ENCODE measurements around the gene DHX58. TPM values are rescaled to one million over a fixed set of nuclear protein-coding genes. Genes with fewer than 3 reads are reported as not detected.

The DHX58 gene
- total and polyA plus RNA-seq, 2 of the 4 experiments (the other 2 are of a cell fraction) = 1.1 to 2.8 TPM

DNA sequence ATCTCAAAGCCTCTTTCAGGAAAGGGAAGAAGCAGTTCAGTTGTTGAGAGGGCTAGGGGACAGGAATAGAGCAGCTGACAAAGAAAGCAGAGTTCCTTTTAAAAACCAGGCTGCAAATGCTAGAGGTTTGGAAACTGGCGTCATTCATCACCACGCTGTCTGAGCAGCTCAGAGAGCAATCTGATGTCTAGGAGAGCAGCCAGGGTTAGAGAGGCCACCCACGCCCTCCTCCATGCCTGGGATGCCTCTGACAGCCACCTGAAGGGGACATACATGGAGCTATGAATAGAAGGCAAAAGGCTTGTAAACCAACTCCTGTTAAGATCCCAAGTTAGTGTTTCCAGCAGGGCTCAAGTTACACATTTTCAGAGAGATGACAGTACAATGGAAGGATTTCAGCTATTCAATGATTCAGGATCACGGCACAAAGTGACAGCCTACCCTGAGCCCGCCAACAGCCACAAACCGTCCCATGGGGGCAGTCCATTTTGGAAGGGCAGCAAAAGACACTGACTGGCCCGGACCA, 29.9 kb upstream of the DHX58 start:
- no peak overlapping the region for H3K9ac ChIP-seq (ENCODE audit: low read depth, low read length)
- ATAC-seq (ENCODE audit: low read depth) (peak; percentile 77), DNase-seq (peak; percentile 87)
- intact Hi-C loops (cut with micrococcal nuclease) (no loop called here), in situ Hi-C loops (cut with MboI; ENCODE audit: low sequenced_read_pairs) (no loop called here), dilution Hi-C loops (cut with HindIII; ENCODE audit: low sequenced_read_pairs, unreplicated experiment) (no loop called here)
- peak overlapping the region; percentile 74 for H3K4ac ChIP-seq (ENCODE audit: low read depth, low read length)
- H3K27me3 ChIP-seq (ENCODE audit: control insufficient read depth, insufficient read depth, low read length) = no peaks in the 10 kb centered on the region
- peak overlapping the region; percentile 67; the same call in 1 of the 2 replicates for H3K14ac ChIP-seq (replicated peaks; ENCODE audit: low read depth, low read length)
- H3K27ac ChIP-seq (ENCODE audit: insufficient read depth, low read length) = peak overlapping the region; percentile 55
- H2BK20ac ChIP-seq (ENCODE audit: low read depth, low read length) = no peak overlapping the region
- H3K79me1 ChIP-seq (ENCODE audit: low read depth in 1 of 2, low read length in 2 of 2) = peaks cover 21 to 70% of the 10 kb centered on the region in 2 experiments
- peak overlapping the region; percentile 58; the same call in 1 of the 2 replicates for H2AK5ac ChIP-seq (ENCODE audit: low read depth, low read length)
- CTCF ChIA-PET = no interaction called here
- peaks cover 26% of the 10 kb centered on the region for H3K4me1 ChIP-seq (ENCODE audit: control insufficient read depth, insufficient read depth, low read length)
- H3K4me3 ChIP-seq (ENCODE audit: insufficient read depth, low read depth, low read length) = no peak overlapping the region
- peak overlapping the region; percentile 49 for H2AK9ac ChIP-seq (replicated peaks; ENCODE audit: low read depth, low read length, poor library complexity)
- H4K91ac ChIP-seq (ENCODE audit: insufficient read depth, low read depth, low read length) = peak overlapping the region; percentile 8; the same call in 1 of the 2 replicates
- peak overlapping the region; percentile 87 for H2BK5ac ChIP-seq (ENCODE audit: low read depth, low read length, poor library complexity, severe bottlenecking)
- no peak overlapping the region for H2AFZ ChIP-seq (replicated peaks; ENCODE audit: low read length, poor library complexity)
- peak overlapping the region in 1 of 2 experiments; percentile 6; a peak in 1 of 4 replicates for H4K8ac ChIP-seq (ENCODE audit: low read depth in 2 of 2, low read length in 2 of 2)
- H3K23ac ChIP-seq (ENCODE audit: low read depth, low read length) = peak overlapping the region; percentile 55; the same call in 1 of the 2 replicates
- H2BK15ac ChIP-seq (ENCODE audit: low read depth, low read length) = no peak overlapping the region; the same call in 2 of the 3 replicates
- no peak overlapping the region for H3K56ac ChIP-seq (ENCODE audit: extremely low read depth, insufficient read depth, low read length)
- H3K36me3 ChIP-seq (ENCODE audit: control insufficient read depth, insufficient read depth, low read length) = peaks cover 19% of the 10 kb centered on the region
- no peaks in the 10 kb centered on the region for H3K9me3 ChIP-seq (ENCODE audit: control insufficient read depth, insufficient read depth, low read length)
- POLR2A ChIA-PET (ENCODE audit: unreplicated experiment) = no interaction called here
- peak overlapping the region; percentile 64 for H2BK120ac ChIP-seq (ENCODE audit: low read depth, low read length)
- no peak overlapping the region for H4K5ac ChIP-seq (ENCODE audit: low read depth, low read length)
- peaks cover 42% of the 10 kb centered on the region for H3K9me1 ChIP-seq (ENCODE audit: insufficient read depth, low read length)
- no peak overlapping the region for H3K18ac ChIP-seq (ENCODE audit: low read depth, low read length)
- WGBS, 2 experiments (ENCODE audit: extremely low coverage in 2 of 2, insufficient read length in 1 of 2) = 33% methylated on average over 6 of the region's 7 CpGs; no CpG with 5 or more reads in 1 of the 2 experiments
- BruUV-seq (replicated peaks) = no TSS peak
- H4K20me1 ChIP-seq (ENCODE audit: insufficient read depth, low read length) = peaks cover 69% of the 10 kb centered on the region
- H3K4me2 ChIP-seq (ENCODE audit: low read depth, low read length) = peak overlapping the region; percentile 33; the same call in 1 of the 2 replicates
- TF ChIP-seq RCOR1 (IDR thresholded peaks at IDR 0.05; ENCODE audit: insufficient replicate concordance, low read length) = no peak
- TF ChIP-seq, protein P1, sequence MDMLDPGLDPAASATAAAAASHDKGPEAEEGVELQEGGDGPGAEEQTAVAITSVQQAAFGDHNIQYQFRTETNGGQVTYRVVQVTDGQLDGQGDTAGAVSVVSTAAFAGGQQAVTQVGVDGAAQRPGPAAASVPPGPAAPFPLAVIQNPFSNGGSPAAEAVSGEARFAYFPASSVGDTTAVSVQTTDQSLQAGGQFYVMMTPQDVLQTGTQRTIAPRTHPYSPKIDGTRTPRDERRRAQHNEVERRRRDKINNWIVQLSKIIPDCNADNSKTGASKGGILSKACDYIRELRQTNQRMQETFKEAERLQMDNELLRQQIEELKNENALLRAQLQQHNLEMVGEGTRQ (IDR thresholded peaks at IDR 0.05; ENCODE audit: low read depth, low read length) = no peak
- no peak for TF ChIP-seq RAD21 (IDR thresholded peaks at IDR 0.05; ENCODE audit: low read length)
- no peak for TF ChIP-seq ELK1 (IDR thresholded peaks at IDR 0.05; ENCODE audit: borderline replicate concordance, low read depth, low read length)
- TF ChIP-seq NFE2L2 (IDR thresholded peaks at IDR 0.05; ENCODE audit: low read depth, low read length) = no peak
- no peak for TF ChIP-seq SMC3 (IDR thresholded peaks at IDR 0.05; ENCODE audit: low read depth, low read length)
- peak; percentile 42; the same call in 1 of the 2 replicates for TF ChIP-seq FOS (IDR thresholded peaks at IDR 0.05; ENCODE audit: low read depth, low read length)
- TF ChIP-seq CEBPB (IDR thresholded peaks at IDR 0.05; ENCODE audit: low read depth, low read length) = no peak
- peak; percentile 19; the same call in 1 of the 2 replicates for TF ChIP-seq BHLHE40 (IDR thresholded peaks at IDR 0.05; ENCODE audit: low read depth, low read length)
- TF ChIP-seq CHD1 (IDR thresholded peaks at IDR 0.05; ENCODE audit: low read depth, low read length) = no peak
- TF ChIP-seq MAFK (IDR thresholded peaks at IDR 0.05; ENCODE audit: low read depth, low read length) = 0 out of 2 replicates have a peak, but pooled peaks have one; percentile 8
- TF ChIP-seq POLR2A (IDR thresholded peaks at IDR 0.05; ENCODE audit: low read depth, low read length) = no peak
- TF ChIP-seq MAZ (IDR thresholded peaks at IDR 0.05; ENCODE audit: borderline replicate concordance, low read depth, low read length) = no peak
- TF ChIP-seq RFX5 (IDR thresholded peaks at IDR 0.05; ENCODE audit: low read depth, low read length) = peak; percentile 35; the same call in 1 of the 2 replicates
- TF ChIP-seq, protein P2, sequence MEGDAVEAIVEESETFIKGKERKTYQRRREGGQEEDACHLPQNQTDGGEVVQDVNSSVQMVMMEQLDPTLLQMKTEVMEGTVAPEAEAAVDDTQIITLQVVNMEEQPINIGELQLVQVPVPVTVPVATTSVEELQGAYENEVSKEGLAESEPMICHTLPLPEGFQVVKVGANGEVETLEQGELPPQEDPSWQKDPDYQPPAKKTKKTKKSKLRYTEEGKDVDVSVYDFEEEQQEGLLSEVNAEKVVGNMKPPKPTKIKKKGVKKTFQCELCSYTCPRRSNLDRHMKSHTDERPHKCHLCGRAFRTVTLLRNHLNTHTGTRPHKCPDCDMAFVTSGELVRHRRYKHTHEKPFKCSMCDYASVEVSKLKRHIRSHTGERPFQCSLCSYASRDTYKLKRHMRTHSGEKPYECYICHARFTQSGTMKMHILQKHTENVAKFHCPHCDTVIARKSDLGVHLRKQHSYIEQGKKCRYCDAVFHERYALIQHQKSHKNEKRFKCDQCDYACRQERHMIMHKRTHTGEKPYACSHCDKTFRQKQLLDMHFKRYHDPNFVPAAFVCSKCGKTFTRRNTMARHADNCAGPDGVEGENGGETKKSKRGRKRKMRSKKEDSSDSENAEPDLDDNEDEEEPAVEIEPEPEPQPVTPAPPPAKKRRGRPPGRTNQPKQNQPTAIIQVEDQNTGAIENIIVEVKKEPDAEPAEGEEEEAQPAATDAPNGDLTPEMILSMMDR (conservative IDR thresholded peaks at IDR 0.05; ENCODE audit: low read depth, low read length) = no peak; the same call in 1 of the 2 replicates
